Adrenal gland (tissue), 12 donors: Measurements from ENCODE around the gene VPS8. TPM values are rescaled to one million over a fixed set of nuclear protein-coding genes. Genes with fewer than 3 reads are reported as not detected.

Experiments used
- DNase-seq, 7 donors: peaks; one replicate each; pipeline ENCODE4 v3.0.0-alpha.2; 2019 to 2020
- H3K27ac ChIP-seq, 5 donors: fragments of 200-600 bp; sonication (generic) in 4 of 5; 1 replicate in 3 of 5; 2 replicates in 2 of 5; pipeline versions ENCODE4 v1.5.1 to v1.8.0; 2016 to 2020; ENCODE audit warnings: mild to moderate bottlenecking in 1 of 5
- H3K27me3 ChIP-seq: fragments of 200-600 bp; 2 replicates; pipeline ENCODE4 v1.8.0; 2021
- H3K36me3 ChIP-seq, 2 donors: fragments of 200-600 bp; replicated peaks in 1 of 2; 1 replicate in 1 of 2; 2 replicates in 1 of 2; pipeline versions ENCODE4 v1.5.1 to v1.8.0; 2018 to 2022
- H3K4me1 ChIP-seq, 2 donors: fragments of 200-600 bp; replicated peaks in 1 of 2; 1 replicate in 1 of 2; 2 replicates in 1 of 2; pipeline versions ENCODE4 v1.5.1 to v1.8.0; 2018 to 2021
- H3K4me3 ChIP-seq, 4 donors: fragments of 200-600 bp; sonication (generic) in 3 of 4; one replicate each; pipeline ENCODE4 v1.5.1; 2016 to 2018
- H3K9me3 ChIP-seq, 3 donors: fragments of 200-600 bp; sonication (generic) in 1 of 3; replicated peaks in 1 of 3; 1 replicate in 2 of 3; 2 replicates in 1 of 3; pipeline versions ENCODE4 v1.5.1 to v1.8.0; 2016 to 2021
- POLR2A ChIP-seq, 2 donors: fragments of 450-650 bp; IDR thresholded peaks; one replicate each; pipeline ENCODE4 v1.6.1; 2017; ENCODE audit warnings: antibody characterized with exemption in 2 of 2, mild to moderate bottlenecking in 2 of 2, moderate library complexity in 1 of 2
- WGBS, 4 donors: extraction: QIAGEN DNeasy Blood & Tissue Kit in 2 of 4; methylation state at CpG; one replicate each; pipeline versions ENCODE4 v1.1.5 to v1.1.7; 2013 to 2017; 5-methylcytosine and 5-hydroxymethylcytosine counted together
- intact Hi-C, 2 donors: fragments of 100-400 bp; cut with DNase I; formaldehyde crosslinking; loops; one replicate each; pipeline versions ENCODE4 v1.14.1 to v1.15.0; 2022 to 2023
- polyA plus RNA-seq, 3 donors: library from polyadenylated mRNA; stranded (reverse); fragments of 200-250 nt in 2 of 3; fragments of 350-450 nt in 1 of 3; fragmentation: Illumina TruSeq in 1 of 3; extraction: RNeasy Lipid Tissue Mini Kit (QIAGEN cat#74804) in 1 of 3; gene quantifications; one replicate each; pipeline ENCODE4 v1.2.3, GENCODE V29; 2013 to 2014
- total RNA-seq, 9 donors: library from RNA; depleted of rRNA in 4 of 9; stranded (reverse); fragments of >200 nt in 4 of 9; fragments of 120-200 nt in 1 of 9; fragmentation: NEBNext Ultra II Directional in 1 of 9; extraction: Animal tissue kit (Norgen Biotek cat#: 25700) in 1 of 9; gene quantifications; one replicate each; pipeline versions ENCODE4 v1.1.0 to v1.2.4, GENCODE V29; 2013 to 2023
- TF ChIP-seq, protein P1 (sequence below), 6 experiments: fragments of 450-650 bp in 4 of 6; fragments of 200-600 bp in 2 of 6; sonication (generic) in 1 of 6; IDR thresholded peaks; 1 replicate in 5 of 6; 2 replicates in 1 of 6; pipeline versions ENCODE4 v1.5.1 to v1.8.0; 2016 to 2021; ENCODE audit warnings: antibody characterized with exemption in 6 of 6, mild to moderate bottlenecking in 2 of 6, moderate library complexity in 1 of 6
- donor health status: healthy with polysubstance abuse.
- donor health status: Bipolar disorder and iron deficiency.
- donor health status: DM: yes; HTN: yes; CAD: no.
- donor health status: DM: no; HTN: no; CAD: no.
- donor health status: DM: no; HTN: no; CAD: no.
- donor health status: DM: yes; HTN: yes; CAD: no.

The VPS8 gene
- total and polyA plus RNA-seq, 12 donors: 17.6 to 96.4 (median 33.9) TPM

DNA sequence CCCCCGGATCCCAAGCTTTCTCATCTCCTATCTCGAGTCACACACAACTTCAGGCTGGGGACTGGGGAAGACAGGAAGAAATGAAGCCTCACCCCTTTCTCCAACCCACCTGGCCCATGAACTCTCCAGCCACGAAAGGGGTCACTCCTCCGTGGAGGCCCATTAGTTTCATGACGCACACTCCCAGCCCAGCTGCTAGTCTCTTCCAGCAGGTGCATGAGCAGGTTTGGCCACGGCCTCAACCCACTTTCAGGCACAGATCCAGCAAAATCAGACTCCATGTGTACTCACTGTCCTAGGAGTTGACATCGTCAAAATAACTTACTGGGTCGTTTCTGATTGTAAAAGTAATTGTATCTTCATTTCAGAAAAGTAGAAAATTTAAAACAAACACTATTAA lies 264.3 kb downstream of the VPS8 start:
- 79 to 89% (median 83%) methylated on average over 8 of the region's 8 CpGs for WGBS, 4 donors
- Histone ChIP-seq H3K4me1 (no peaks in the 10 kb centered on the region), H3K27me3 (no peaks in the 10 kb centered on the region), H3K4me3 (no peak overlapping the region), H3K9me3 (no peaks in the 10 kb centered on the region), H3K27ac (no peak overlapping the region), H3K36me3 (no peaks in the 10 kb centered on the region)
- intact Hi-C loops: no loop called here
- TF ChIP-seq, protein P1, sequence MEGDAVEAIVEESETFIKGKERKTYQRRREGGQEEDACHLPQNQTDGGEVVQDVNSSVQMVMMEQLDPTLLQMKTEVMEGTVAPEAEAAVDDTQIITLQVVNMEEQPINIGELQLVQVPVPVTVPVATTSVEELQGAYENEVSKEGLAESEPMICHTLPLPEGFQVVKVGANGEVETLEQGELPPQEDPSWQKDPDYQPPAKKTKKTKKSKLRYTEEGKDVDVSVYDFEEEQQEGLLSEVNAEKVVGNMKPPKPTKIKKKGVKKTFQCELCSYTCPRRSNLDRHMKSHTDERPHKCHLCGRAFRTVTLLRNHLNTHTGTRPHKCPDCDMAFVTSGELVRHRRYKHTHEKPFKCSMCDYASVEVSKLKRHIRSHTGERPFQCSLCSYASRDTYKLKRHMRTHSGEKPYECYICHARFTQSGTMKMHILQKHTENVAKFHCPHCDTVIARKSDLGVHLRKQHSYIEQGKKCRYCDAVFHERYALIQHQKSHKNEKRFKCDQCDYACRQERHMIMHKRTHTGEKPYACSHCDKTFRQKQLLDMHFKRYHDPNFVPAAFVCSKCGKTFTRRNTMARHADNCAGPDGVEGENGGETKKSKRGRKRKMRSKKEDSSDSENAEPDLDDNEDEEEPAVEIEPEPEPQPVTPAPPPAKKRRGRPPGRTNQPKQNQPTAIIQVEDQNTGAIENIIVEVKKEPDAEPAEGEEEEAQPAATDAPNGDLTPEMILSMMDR (IDR thresholded peaks at IDR 0.05): no peak
- TF ChIP-seq POLR2A (IDR thresholded peaks at IDR 0.05): no peak
- no peak for DNase-seq

DNA sequence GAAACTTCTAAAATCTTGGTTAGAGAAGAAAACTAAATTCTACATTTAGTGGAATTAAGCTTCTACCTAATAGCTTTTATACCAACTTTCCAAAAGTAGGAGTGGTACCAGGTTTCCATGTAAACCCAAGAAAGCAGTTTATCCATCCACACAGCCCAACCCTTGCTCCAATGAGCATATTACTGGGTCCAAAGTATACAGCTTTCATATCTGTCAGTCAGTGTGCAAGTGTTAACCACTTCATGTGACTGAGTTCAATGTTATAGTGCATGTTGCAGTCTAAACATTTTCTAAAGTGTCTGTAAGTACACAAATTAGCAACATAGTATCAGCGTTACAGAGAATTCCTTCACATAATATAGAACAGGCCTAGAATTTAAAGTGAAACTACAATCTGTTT lies 267.7 kb downstream of the VPS8 start:
- H3K4me3 ChIP-seq: no peak overlapping the region
- H3K9me3 ChIP-seq: no peaks in the 10 kb centered on the region
- TF ChIP-seq, protein P1 (IDR thresholded peaks at IDR 0.05): no peak
- no peak for TF ChIP-seq POLR2A (IDR thresholded peaks at IDR 0.05)
- intact Hi-C loops: no loop called here
- no peak for DNase-seq
- no peaks in the 10 kb centered on the region for H3K4me1 ChIP-seq
- no peak overlapping the region for H3K27ac ChIP-seq
- WGBS, 4 donors: 77 to 89% (median 87%) methylated on average over 1 of the region's 1 CpG
- H3K36me3 ChIP-seq: no peaks in the 10 kb centered on the region
- H3K27me3 ChIP-seq: no peaks in the 10 kb centered on the region

DNA sequence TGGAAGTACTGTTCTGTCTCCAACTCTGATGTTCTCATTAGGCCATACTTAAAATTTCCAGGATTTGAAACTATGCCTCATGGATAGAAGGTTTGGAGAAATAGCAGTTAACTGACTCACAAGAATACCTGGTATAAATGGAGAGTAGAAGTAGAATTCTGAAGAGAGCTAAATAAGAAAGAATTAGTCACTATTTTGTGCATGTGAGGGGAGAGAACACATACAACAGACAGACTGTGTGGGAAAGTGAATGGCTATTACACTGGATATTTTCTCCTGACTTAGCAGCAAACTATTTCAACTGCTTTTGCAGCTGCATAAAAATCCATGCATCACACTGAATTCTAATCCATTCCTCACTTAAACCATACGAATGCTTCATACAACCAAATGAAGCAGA lies 269.6 kb downstream of the VPS8 start:
- WGBS, 4 donors: 71 to 89% (median 83%) methylated on average over 1 of the region's 1 CpG
- intact Hi-C loops: no loop called here

DNA sequence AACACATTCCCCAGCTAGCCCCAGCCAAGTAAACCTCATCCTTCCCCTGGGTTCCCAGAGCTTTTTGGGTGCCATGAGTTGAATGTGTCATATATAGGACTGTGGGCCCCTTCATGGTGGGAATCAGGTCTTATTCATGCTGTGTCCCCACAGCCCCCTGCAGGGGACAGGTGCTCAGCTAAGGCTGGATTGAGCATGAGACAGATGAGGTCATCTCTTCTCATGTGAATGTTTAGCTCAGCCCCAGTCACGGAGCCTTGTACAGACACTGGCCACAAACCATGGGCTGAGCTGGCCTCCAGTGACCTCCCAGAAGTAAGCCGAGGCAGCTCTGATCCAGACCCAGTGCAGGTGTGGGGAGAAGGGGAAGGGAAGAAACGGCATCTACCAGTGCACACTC lies 270.2 kb downstream of the VPS8 start:
- Histone ChIP-seq H3K4me1 (no peaks in the 10 kb centered on the region), H3K27ac (no peak overlapping the region), H3K4me3 (no peak overlapping the region), H3K9me3 (no peaks in the 10 kb centered on the region), H3K36me3 (no peaks in the 10 kb centered on the region), H3K27me3 (no peaks in the 10 kb centered on the region)
- no peak for DNase-seq
- no peak for TF ChIP-seq POLR2A (IDR thresholded peaks at IDR 0.05)
- TF ChIP-seq, protein P1 (IDR thresholded peaks at IDR 0.05): no peak
- 85 to 91% (median 88%) methylated on average over 2 to 3 of the region's 3 CpGs for WGBS, 4 donors
- intact Hi-C loops: no loop called here

More for the DNA sequence above, 269.6 kb downstream of the VPS8 start:
- DNase-seq: no peak
- TF ChIP-seq, protein P1 (IDR thresholded peaks at IDR 0.05): no peak
- TF ChIP-seq POLR2A (IDR thresholded peaks at IDR 0.05): no peak
- H3K27ac ChIP-seq: no peak overlapping the region
- H3K4me1 ChIP-seq: no peaks in the 10 kb centered on the region
- no peaks in the 10 kb centered on the region for H3K9me3 ChIP-seq
- no peaks in the 10 kb centered on the region for H3K27me3 ChIP-seq
- H3K36me3 ChIP-seq: no peaks in the 10 kb centered on the region
- no peak overlapping the region for H3K4me3 ChIP-seq
